H1 (cell line): ENCODE data around the gene PAPOLA. TPM values are rescaled to one million over a fixed set of nuclear protein-coding genes. Genes with fewer than 3 reads are reported as not detected.
"Not testable (repeated sequence)": the region's sequence is repeated elsewhere in the genome, so short reads cannot be mapped to it uniquely, and the experiment has no call there.

Experiments used
- CTCF ChIA-PET: fragments of 300-600 bp; sonication (Branson Sonifier 250); formaldehyde crosslinking; loops from one replicate; lab custom pipeline; 2021; ENCODE audit not compliant: partially characterized antibody; lab: Charles Lee
- POLR2A ChIA-PET: fragments of 300-600 bp; sonication (Branson Sonifier 250); formaldehyde crosslinking; loops from one replicate; lab custom pipeline; 2021; ENCODE audit warnings: inconsistent platforms; ENCODE audit not compliant: partially characterized antibody; lab: Charles Lee
- DNase-seq, 2 experiments: peaks; one replicate each; pipeline versions ENCODE4 v3.0.0 to v3.0.0-alpha.2; 2010 to 2022; ENCODE audit warnings: low spot score in 2 of 2, low read depth in 1 of 2, mixed read lengths in 1 of 2
- FAIRE-seq: peaks from 2 replicates; lab custom pipeline; 2011; peaks lifted over from hg19 to GRCh38; lab: Jason Lieb, UNC
- H2AFZ ChIP-seq: 2 replicates; pipeline ENCODE4 v1.8.1; 2012; ENCODE audit warnings: low read length, inconsistent platforms
- H2AK5ac ChIP-seq: 2 replicates; pipeline ENCODE4 v1.6.1; 2013; ENCODE audit warnings: low read depth, low read length
- H2BK120ac ChIP-seq: replicated peaks from 2 replicates; pipeline ENCODE3; 2013; ENCODE audit warnings: low read depth, low read length, inconsistent platforms
- H2BK12ac ChIP-seq: 2 replicates; pipeline ENCODE4 v1.6.1; 2013; ENCODE audit warnings: low read depth, low read length
- H2BK15ac ChIP-seq: 2 replicates; pipeline ENCODE4 v1.6.1; 2013; ENCODE audit warnings: low read length
- H2BK20ac ChIP-seq: 2 replicates; pipeline ENCODE4 v1.6.1; 2013; ENCODE audit warnings: low read length
- H2BK5ac ChIP-seq: 2 replicates; pipeline ENCODE4 v1.6.1; 2013; ENCODE audit warnings: low read depth, low read length
- H3K14ac ChIP-seq: 2 replicates; pipeline ENCODE4 v1.6.1; 2013; ENCODE audit warnings: inconsistent platforms; ENCODE audit not compliant: insufficient read length
- H3K18ac ChIP-seq: 2 replicates; pipeline ENCODE4 v1.6.1; 2013; ENCODE audit warnings: low read length; ENCODE audit errors: extremely low read depth
- H3K23ac ChIP-seq: 2 replicates; pipeline ENCODE4 v1.6.1; 2013; ENCODE audit warnings: inconsistent platforms; ENCODE audit not compliant: insufficient read length
- H3K23me2 ChIP-seq: 2 replicates; pipeline ENCODE4 v1.6.1; 2013; ENCODE audit warnings: low read depth, low read length
- H3K27ac ChIP-seq: 2 replicates; pipeline ENCODE4 v1.6.1; 2011; ENCODE audit warnings: low read depth, low read length, inconsistent platforms
- H3K27me3 ChIP-seq, 4 experiments: replicated peaks in 1 of 4; 1 replicate in 1 of 4; 2 replicates in 3 of 4; pipeline versions ENCODE4 v1.6.1 to v1.8.1; 2011 to 2013; ENCODE audit warnings: low read length in 3 of 4, mild to moderate bottlenecking in 3 of 4, inconsistent platforms in 2 of 4, mixed read lengths in 2 of 4, moderate library complexity in 1 of 4; ENCODE audit not compliant: control insufficient read depth in 3 of 4, insufficient read depth in 3 of 4; ENCODE audit errors: extremely low read depth in 1 of 4
- H3K36me3 ChIP-seq, 4 experiments: 2 replicates each; pipeline versions ENCODE4 v1.6.1 to v1.8.1; 2011 to 2013; ENCODE audit warnings: mild to moderate bottlenecking in 4 of 4, low read length in 3 of 4, moderate library complexity in 2 of 4, control low read depth in 1 of 4, inconsistent platforms in 1 of 4; ENCODE audit not compliant: insufficient read depth in 4 of 4, control insufficient read depth in 2 of 4
- H3K4ac ChIP-seq: replicated peaks from 2 replicates; pipeline ENCODE3; 2013; ENCODE audit warnings: low read length, low read depth, mixed read lengths, inconsistent platforms; ENCODE audit not compliant: insufficient read length
- H3K4me1 ChIP-seq, 4 experiments: replicated peaks in 1 of 4; 1 replicate in 1 of 4; 2 replicates in 3 of 4; pipeline versions ENCODE4 v1.6.1 to v1.8.1; 2011 to 2013; ENCODE audit warnings: low read length in 3 of 4, inconsistent platforms in 2 of 4, mixed read lengths in 1 of 4; ENCODE audit not compliant: insufficient read depth in 4 of 4, control insufficient read depth in 3 of 4
- H3K4me2 ChIP-seq, 2 experiments: 2 replicates each; pipeline versions ENCODE4 v1.6.1 to v1.8.1; 2011 to 2013; ENCODE audit warnings: low read depth in 2 of 2, low read length in 2 of 2, control low read depth in 1 of 2, inconsistent platforms in 1 of 2, mild to moderate bottlenecking in 1 of 2; ENCODE audit not compliant: insufficient read depth in 1 of 2
- H3K4me3 ChIP-seq, 4 experiments: fragments of 200-600, 300-600 bp in 1 of 4; sonication (generic), shearing (Covaris generic), sonication (Bioruptor Twin) in 1 of 4; 2 replicates each; pipeline versions ENCODE4 v1.5.1 to v1.8.1; 2011 to 2016; ENCODE audit warnings: low read length in 4 of 4, low read depth in 3 of 4, control low read depth in 2 of 4, inconsistent platforms in 2 of 4, mild to moderate bottlenecking in 2 of 4, mixed read lengths in 1 of 4, moderate library complexity in 1 of 4; ENCODE audit not compliant: insufficient read depth in 2 of 4; ENCODE audit errors: extremely low read depth in 1 of 4
- H3K56ac ChIP-seq: replicated peaks from 2 replicates; pipeline ENCODE3; 2013; ENCODE audit warnings: low read depth, mild to moderate bottlenecking, mixed read lengths, low read length, inconsistent platforms; ENCODE audit not compliant: insufficient read length
- H3K79me1 ChIP-seq: 2 replicates; pipeline ENCODE4 v1.6.1; 2013; ENCODE audit warnings: low read depth, low read length, control low read depth
- H3K79me2 ChIP-seq, 2 experiments: 2 replicates each; pipeline versions ENCODE4 v1.6.1 to v1.8.1; 2012 to 2013; ENCODE audit warnings: low read length in 2 of 2, mild to moderate bottlenecking in 2 of 2, inconsistent platforms in 1 of 2; ENCODE audit not compliant: insufficient read depth in 2 of 2, control insufficient read depth in 1 of 2
- H3K9ac ChIP-seq, 4 experiments: replicated peaks in 1 of 4; 1 replicate in 1 of 4; 2 replicates in 3 of 4; pipeline versions ENCODE4 v1.6.1 to v1.8.1; 2011 to 2013; ENCODE audit warnings: low read depth in 3 of 4, low read length in 3 of 4, control low read depth in 2 of 4, mild to moderate bottlenecking in 2 of 4, moderate library complexity in 2 of 4, inconsistent platforms in 1 of 4; ENCODE audit errors: extremely low read depth in 1 of 4
- H3K9me3 ChIP-seq, 2 experiments: 2 replicates each; pipeline versions ENCODE4 v1.6.1 to v1.8.1; 2012 to 2013; ENCODE audit warnings: mild to moderate bottlenecking in 2 of 2, moderate library complexity in 2 of 2, control low read depth in 1 of 2, inconsistent platforms in 1 of 2, low read depth in 1 of 2, low read length in 1 of 2, mixed read lengths in 1 of 2; ENCODE audit not compliant: insufficient read depth in 2 of 2
- H4K20me1 ChIP-seq, 2 experiments: replicated peaks in 1 of 2; 2 replicates each; pipeline versions ENCODE3 to v1.8.1; 2011 to 2013; ENCODE audit warnings: inconsistent platforms in 2 of 2, low read length in 2 of 2, mild to moderate bottlenecking in 1 of 2; ENCODE audit not compliant: insufficient read depth in 2 of 2, control insufficient read depth in 1 of 2
- H4K5ac ChIP-seq: 2 replicates; pipeline ENCODE4 v1.6.1; 2013; ENCODE audit warnings: low read length, low read depth, mixed read lengths, inconsistent platforms; ENCODE audit not compliant: insufficient read length
- H4K8ac ChIP-seq: 2 replicates; pipeline ENCODE4 v1.8.0; 2013; ENCODE audit warnings: mild to moderate bottlenecking, moderate library complexity, low read length, inconsistent platforms; ENCODE audit not compliant: insufficient read depth; ENCODE audit errors: extremely low read depth
- H4K91ac ChIP-seq: replicated peaks from 2 replicates; pipeline ENCODE3; 2013; ENCODE audit warnings: low read length, mixed read lengths, inconsistent platforms; ENCODE audit not compliant: insufficient read length
- WGBS, 2 experiments: shearing (Covaris generic) in 1 of 2; methylation state at CpG; one replicate each; pipeline versions ENCODE4 v1.1.6 to v1.1.7; 2013 to 2015; ENCODE audit warnings: low lambda C conversion rate in 2 of 2, mixed read lengths in 2 of 2, inconsistent platforms in 1 of 2, low coverage in 1 of 2, missing lambda C conversion rate in 1 of 2; ENCODE audit not compliant: insufficient replicate concordance in 2 of 2, insufficient coverage in 1 of 2, insufficient read length in 1 of 2; ENCODE audit errors: extremely low coverage in 1 of 2, missing lambda C conversion rate in 1 of 2; 5-methylcytosine and 5-hydroxymethylcytosine counted together
- polyA plus RNA-seq, 7 experiments: library from polyadenylated mRNA; depleted of rRNA in 3 of 7; stranded (reverse) in 5 of 7; unstranded in 2 of 7; fragments of >200 nt in 5 of 7; fragments of 200-250 nt in 2 of 7; gene quantifications; 1 replicate in 5 of 7; 2 replicates in 1 of 7; 4 replicates in 1 of 7; pipeline versions ENCODE4 v1.2.1 to v1.2.3, GENCODE V29; 2011 to 2013; ENCODE audit warnings: missing spikeins in 2 of 7, mixed read lengths in 2 of 7
- total RNA-seq: library from RNA; stranded (reverse); fragmentation: NEBNext Ultra II Directional; extraction: Animal tissue kit (Norgen Biotek cat#: 25700); gene quantifications from 2 replicates; pipeline ENCODE4 v1.2.1, GENCODE V29; 2021

PAPOLA gene
- total and polyA plus RNA-seq, 2 of the 8 experiments (the other 6 are each of a cell fraction or from before 2014, with no cell fraction given) = 163 to 239 TPM

DNA sequence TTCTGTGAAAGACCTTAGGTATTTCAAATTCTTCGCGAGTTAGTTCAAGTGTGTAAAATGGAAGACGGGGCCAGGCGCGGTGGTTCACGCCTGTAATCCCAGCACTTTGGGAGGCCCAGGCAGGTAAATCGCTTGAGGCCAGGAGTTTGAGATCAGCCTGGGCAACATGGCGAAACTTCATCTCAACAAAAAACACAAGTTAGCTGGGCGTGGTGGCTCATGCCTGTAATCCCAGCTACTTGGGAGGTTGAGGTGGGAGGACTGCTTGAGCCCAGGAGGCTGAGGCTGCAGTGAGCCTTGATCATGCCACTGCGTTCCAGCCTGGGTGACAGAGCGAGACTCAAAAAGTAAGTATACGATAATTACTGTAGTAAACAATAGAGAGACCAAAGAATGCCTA is 2.2 kb downstream of the PAPOLA start:
- H4K91ac ChIP-seq, H3K27me3 ChIP-seq, FAIRE-seq, H3K4ac ChIP-seq, H2BK15ac ChIP-seq, DNase-seq, H3K79me1 ChIP-seq, H2AFZ ChIP-seq, H3K23me2 ChIP-seq, H2BK120ac ChIP-seq, H3K14ac ChIP-seq, H2AK5ac ChIP-seq, H3K18ac ChIP-seq, H4K8ac ChIP-seq, H3K23ac ChIP-seq, CTCF ChIA-PET, H3K9me3 ChIP-seq, H3K36me3 ChIP-seq, H3K56ac ChIP-seq, H3K4me1 ChIP-seq, H2BK20ac ChIP-seq, H3K9ac ChIP-seq, H2BK5ac ChIP-seq, H4K5ac ChIP-seq, H2BK12ac ChIP-seq, H3K27ac ChIP-seq: not testable (repeated sequence)
- POLR2A ChIA-PET = interaction anchor here (0.7 kb wide), 1 partner anchor 9 kb away, joined by 3 read pairs; no protein-coding TSS in a partner anchor
- H3K4me2 ChIP-seq = peak overlapping the region; percentile 94 to 95
- H3K4me3 ChIP-seq = peak overlapping the region in 1 of 4 experiments; percentile 94; a peak in 2 of 8 replicates
- 86% methylated on average over 12 of the region's 12 CpGs; no CpG with 5 or more reads in 1 of the 2 experiments for WGBS, 2 experiments
- peaks cover 21 to 28% of the 10 kb centered on the region in 2 experiments for H4K20me1 ChIP-seq
- H3K79me2 ChIP-seq = peaks cover 58 to 78% of the 10 kb centered on the region in 2 experiments
